Hepatocyte (in vitro differentiated cells): ENCODE results near the gene SWAP70.

ENCODE experiments used
- CTCF ChIP-seq: fragments of 200-600 bp; sonication (generic); IDR thresholded peaks from 2 replicates; pipeline ENCODE4 v1.5.1; 2016; ENCODE audit warnings: antibody characterized with exemption, mild to moderate bottlenecking; ENCODE audit not compliant: poor library complexity
- EZH2 ChIP-seq: fragments of 200-600 bp; sonication (generic); IDR thresholded peaks from 2 replicates; pipeline ENCODE4 v1.6.1; 2016; ENCODE audit warnings: antibody characterized with exemption, mild to moderate bottlenecking, borderline replicate concordance
- EZH2phosphoT487 ChIP-seq: fragments of 200-600 bp; sonication (generic); IDR thresholded peaks from one replicate; pipeline ENCODE4 v1.6.1; 2018; ENCODE audit warnings: antibody characterized with exemption, mild to moderate bottlenecking, low read depth, moderate library complexity; ENCODE audit not compliant: unreplicated experiment, severe bottlenecking

GRCh38 chr11:9736365-9736764 is 72.5 kb downstream of the SWAP70 start:
- TF ChIP-seq CTCF: no peak
- TF ChIP-seq EZH2: no peak
- TF ChIP-seq EZH2phosphoT487: no peak
